DMS53 treated with DMSO at 0.1 percent for 48 hours (cell line): ENCODE measurements around the gene FOXP4.
A peak's percentile ranks its signal among the peaks of the same experiment; 100 is the strongest.

Experiments used
- DNase-seq: peaks from one replicate; lab custom pipeline; 2025; ENCODE audit not compliant: unreplicated experiment; lab: John Stamatoyannopoulos, UW

Gene FOXP4

GRCh38 chr6:41624621-41625380 lies 78.6 kb downstream of the FOXP4 start:
- no peak for DNase-seq

- DNase-seq: no peak
Measured at GRCh38 chr6:41625442-41625841, 79.3 kb downstream of the FOXP4 start.

- DNase-seq: no peak
Measured at GRCh38 chr6:41626022-41626421, 79.8 kb downstream of the FOXP4 start.

- no peak for DNase-seq
Measured at GRCh38 chr6:41626917-41627316, 80.7 kb downstream of the FOXP4 start.

- DNase-seq: no peak
Measured at GRCh38 chr6:41629128-41629527, 82.9 kb downstream of the FOXP4 start.

- no peak for DNase-seq
Measured at GRCh38 chr6:41630069-41630468, 83.9 kb downstream of the FOXP4 start.

GRCh38 chr6:41630946-41631345 lies 84.8 kb downstream of the FOXP4 start:
- no peak for DNase-seq

DNA sequence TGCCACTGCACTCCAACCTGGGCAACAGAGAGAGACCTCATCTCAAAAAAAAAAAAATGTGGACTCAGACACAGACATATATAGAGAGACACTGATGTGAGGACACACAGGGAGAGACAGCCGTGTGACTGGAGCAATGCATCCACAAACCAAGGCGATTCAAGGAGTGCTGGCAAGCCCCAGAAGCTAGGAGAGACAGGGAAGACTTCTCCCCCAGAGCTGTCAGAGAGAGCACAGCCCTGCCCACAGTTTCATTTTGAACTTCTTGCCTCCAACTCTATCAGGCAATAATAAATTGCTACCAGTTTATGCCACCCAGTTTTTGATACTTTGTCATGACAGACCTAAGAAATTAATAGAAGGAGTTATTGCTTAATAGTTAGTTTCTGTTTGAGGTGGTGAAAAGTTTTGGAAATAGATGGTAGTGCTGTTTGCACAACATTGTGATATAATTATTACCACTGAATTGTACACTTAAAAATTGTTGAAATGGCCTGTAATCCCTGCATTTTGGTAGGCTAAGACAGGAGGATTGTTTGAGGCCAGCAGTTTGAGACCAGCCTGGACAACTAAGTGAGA lies 87.0 kb downstream of the FOXP4 start:
- DNase-seq: no peak

- DNase-seq: no peak
Measured at GRCh38 chr6:41634657-41635056, 88.5 kb downstream of the FOXP4 start.

GRCh38 chr6:41635365-41635764 lies 89.2 kb downstream of the FOXP4 start:
- DNase-seq: no peak

DNA sequence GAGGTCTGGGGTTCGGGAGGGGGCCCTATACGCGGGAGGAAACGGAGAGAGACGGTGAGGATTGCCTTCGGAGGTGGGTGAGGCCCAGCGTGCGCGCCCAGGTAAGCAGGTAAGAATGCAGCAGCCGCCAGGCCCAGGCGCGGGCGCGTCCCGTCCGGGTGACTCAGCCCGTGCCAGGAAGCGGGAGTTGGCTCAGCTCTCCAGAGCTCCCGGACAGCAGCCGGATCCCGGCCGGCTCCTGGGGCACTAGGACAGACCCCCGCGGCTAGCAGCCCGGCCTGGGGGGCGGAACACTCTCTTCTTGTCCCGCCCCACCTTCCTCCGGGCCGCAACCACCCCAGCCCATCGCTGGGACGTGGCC lies 90.6 kb downstream of the FOXP4 start:
- DNase-seq: peak; percentile 47

DNA sequence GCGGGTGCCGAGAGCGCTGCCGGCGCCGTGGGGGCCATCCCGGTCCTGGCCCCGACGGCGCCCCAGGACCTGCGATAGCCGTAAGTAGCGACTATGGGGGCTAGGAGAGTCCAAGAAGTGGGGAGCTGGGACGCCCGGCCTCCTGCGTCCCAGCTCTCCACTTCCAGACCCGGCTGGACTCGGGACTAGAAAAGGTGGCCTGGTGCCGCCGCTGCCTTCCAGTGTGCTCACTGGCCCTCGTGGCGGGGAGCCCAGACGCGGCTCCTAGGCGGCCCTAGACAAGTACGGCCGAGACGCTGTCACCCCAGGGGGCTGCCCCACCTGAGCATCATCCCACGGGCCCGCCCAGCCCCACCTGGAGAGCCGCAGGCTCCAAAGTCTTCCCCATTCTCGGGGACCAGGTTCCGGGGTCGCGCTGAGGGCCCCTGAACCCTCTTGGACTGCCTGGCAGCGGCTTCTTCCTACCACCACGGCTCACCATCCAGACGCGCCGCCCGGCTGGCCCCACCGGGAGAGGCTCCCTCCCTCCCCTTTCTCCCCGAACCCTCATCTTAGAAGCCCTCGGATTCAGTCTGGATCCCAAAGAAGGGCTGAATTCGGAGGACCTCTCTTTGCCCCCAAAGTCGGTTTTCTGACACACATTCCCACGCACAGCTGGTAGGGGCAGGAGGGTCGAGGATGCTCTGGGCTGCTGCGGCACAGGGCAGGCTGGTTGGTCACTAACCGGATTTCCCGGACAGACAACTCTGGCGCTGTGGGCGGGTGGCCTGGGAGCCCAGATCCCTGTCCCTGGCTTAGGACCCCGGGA lies 91.2 kb downstream of the FOXP4 start:
- DNase-seq: no peak

DNA sequence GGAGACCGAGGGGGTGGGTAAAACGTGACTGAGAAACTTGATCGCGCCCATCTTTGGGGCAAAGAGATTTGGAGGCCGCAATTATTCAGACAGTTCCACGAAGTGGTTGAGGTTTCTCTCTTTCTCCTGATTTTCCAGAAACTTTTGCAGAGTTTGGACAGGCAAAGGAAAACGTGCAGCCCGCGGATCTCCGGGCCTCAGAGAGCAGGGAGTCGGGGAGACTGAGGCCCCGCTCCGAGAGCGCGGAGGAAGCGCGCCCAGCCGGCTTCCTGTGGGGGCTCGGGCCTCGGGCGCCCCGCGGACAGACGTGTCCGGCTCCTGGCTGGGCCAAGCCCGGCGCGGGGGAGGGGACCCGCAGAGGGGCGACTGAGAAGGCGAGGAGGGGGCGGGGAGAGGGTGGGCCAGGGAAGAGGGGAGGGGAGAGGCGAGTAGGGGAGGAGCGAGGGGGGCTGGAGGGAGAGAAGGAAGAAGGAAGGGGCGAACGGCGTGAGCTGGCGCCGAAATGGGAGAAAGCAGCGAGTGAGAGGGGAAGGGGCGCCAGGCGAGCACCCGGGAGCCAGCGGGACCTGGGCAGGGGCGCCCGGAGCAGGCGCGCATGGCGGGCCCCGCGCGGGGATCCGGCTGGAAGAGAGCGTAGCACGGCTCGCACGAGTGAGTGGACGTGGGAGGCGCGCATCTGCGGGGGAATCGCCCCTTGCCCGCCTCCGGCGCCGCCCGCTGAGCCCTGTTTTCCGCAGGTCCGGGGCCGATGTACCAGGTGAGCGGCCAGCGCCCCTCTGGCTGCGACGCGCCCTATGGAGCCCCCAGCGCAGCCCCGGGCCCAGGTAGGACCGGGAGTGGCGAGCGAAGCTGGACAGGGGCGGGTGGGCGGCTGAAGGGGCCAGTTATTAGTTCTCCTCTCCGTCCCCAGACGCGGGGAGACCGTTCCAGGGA lies 92.1 kb downstream of the FOXP4 start, which contains the start of gene MDFI:
TSS of gene MDFI (plus strand) at position 467 of the 933 bp plus-strand sequence. CDS start at position 749, 282 bp downstream.
- no peak for DNase-seq

- no peak for DNase-seq
Measured at GRCh38 chr6:41638935-41639808, 93.0 kb downstream of the FOXP4 start.

GRCh38 chr6:41639809-41640371 lies 93.7 kb downstream of the FOXP4 start:
- DNase-seq: no peak

GRCh38 chr6:41640426-41640825 lies 94.2 kb downstream of the FOXP4 start:
- no peak for DNase-seq

- no peak for DNase-seq
Measured at GRCh38 chr6:41641352-41641925, 95.3 kb downstream of the FOXP4 start.

- no peak for DNase-seq
Measured at GRCh38 chr6:41642090-41642959, 96.1 kb downstream of the FOXP4 start.
